Measurements from ENCODE around the gene CDC34.

- TF ChIP-seq CTCF (IDR thresholded peaks at IDR 0.05) (no peak), POLR2A (IDR thresholded peaks at IDR 0.05) (peak in 1 of 2 donors; percentile 22), EP300 (IDR thresholded peaks at IDR 0.05) (peak in 1 of 2 donors; percentile 73)
These were observed 45.9 kb upstream of the CDC34 start for GRCh38 chr19:485583-486236.

Data from tibial nerve (tissue), 4 donors.